Keratinocyte (primary cell): Measurements from ENCODE around the gene PSG2. TPM values are rescaled to one million over a fixed set of nuclear protein-coding genes. Genes with fewer than 3 reads are reported as not detected.
"Not testable (repeated sequence)": the region's sequence is repeated elsewhere in the genome, so short reads cannot be mapped to it uniquely, and the experiment has no call there.

Experiments
- DNase-seq: peaks from one replicate; pipeline ENCODE4 v3.0.0-alpha.2; 2011; ENCODE audit warnings: low read depth, missing footprints, low spot score
- FAIRE-seq: peaks from 2 replicates; lab custom pipeline; 2011; peaks lifted over from hg19 to GRCh38; lab: Jason Lieb, UNC
- H2AFZ ChIP-seq: 2 replicates; pipeline ENCODE4 v1.6.0; 2012; ENCODE audit warnings: low read length, control low read depth, inconsistent platforms; ENCODE audit not compliant: control insufficient read depth
- H3K27ac ChIP-seq: 2 replicates; pipeline ENCODE4 v1.5.1; 2011; ENCODE audit warnings: low read length; ENCODE audit not compliant: control insufficient read depth, insufficient read depth
- H3K27me3 ChIP-seq: 3 replicates; pipeline ENCODE4 v1.6.0; 2011; ENCODE audit warnings: low read length; ENCODE audit not compliant: control insufficient read depth, insufficient read depth; ENCODE audit errors: extremely low read depth
- H3K36me3 ChIP-seq, 2 experiments: 2 replicates in 1 of 2; 3 replicates in 1 of 2; pipeline ENCODE4 v1.5.1; 2011; ENCODE audit warnings: low read length in 2 of 2, mild to moderate bottlenecking in 1 of 2; ENCODE audit not compliant: control insufficient read depth in 2 of 2, insufficient read depth in 2 of 2; ENCODE audit errors: extremely low read depth in 1 of 2
- H3K4me1 ChIP-seq: 3 replicates; pipeline ENCODE4 v1.5.1; 2011; ENCODE audit warnings: low read length; ENCODE audit not compliant: control insufficient read depth, insufficient read depth; ENCODE audit errors: extremely low read depth
- H3K4me2 ChIP-seq: 3 replicates; pipeline ENCODE4 v1.6.0; 2011; ENCODE audit warnings: low read depth, low read length; ENCODE audit not compliant: control insufficient read depth, insufficient read depth; ENCODE audit errors: extremely low read depth
- H3K4me3 ChIP-seq, 3 experiments: fragments of 200-600 bp in 1 of 3; sonication (generic) in 1 of 3; 2 replicates in 2 of 3; 3 replicates in 1 of 3; pipeline ENCODE4 v1.5.1; 2011 to 2016; ENCODE audit warnings: low read length in 3 of 3, mild to moderate bottlenecking in 3 of 3, control low read depth in 2 of 3, inconsistent platforms in 1 of 3, low read depth in 1 of 3, mixed read lengths in 1 of 3, mixed run types in 1 of 3, moderate library complexity in 1 of 3; ENCODE audit not compliant: control insufficient read depth in 2 of 3, insufficient read depth in 2 of 3; ENCODE audit errors: extremely low read depth in 1 of 3
- H3K79me2 ChIP-seq: 2 replicates; pipeline ENCODE4 v1.6.0; 2012; ENCODE audit warnings: low read length; ENCODE audit not compliant: control insufficient read depth, insufficient read depth
- H3K9ac ChIP-seq: 3 replicates; pipeline ENCODE4 v1.6.0; 2011; ENCODE audit warnings: low read length; ENCODE audit not compliant: control insufficient read depth, insufficient read depth; ENCODE audit errors: extremely low read depth
- H3K9me1 ChIP-seq: 3 replicates; pipeline ENCODE4 v1.6.0; 2011; ENCODE audit warnings: low read length; ENCODE audit not compliant: control insufficient read depth, insufficient read depth; ENCODE audit errors: extremely low read depth
- H3K9me3 ChIP-seq: 2 replicates; pipeline ENCODE4 v1.5.1; 2012; ENCODE audit warnings: low read depth, low read length; ENCODE audit not compliant: control insufficient read depth
- H4K20me1 ChIP-seq: 3 replicates; pipeline ENCODE4 v1.6.0; 2011; ENCODE audit warnings: low read length; ENCODE audit not compliant: control insufficient read depth, insufficient read depth; ENCODE audit errors: extremely low read depth
- CTCF ChIP-seq, 3 experiments: IDR thresholded peaks in 1 of 3; conservative IDR thresholded peaks in 1 of 3; optimal IDR thresholded peaks in 1 of 3; 2 replicates in 2 of 3; 3 replicates in 1 of 3; pipeline versions ENCODE3 to v1.5.1; 2011; ENCODE audit warnings: low read length in 3 of 3, mild to moderate bottlenecking in 3 of 3, moderate library complexity in 2 of 3, control low read depth in 1 of 3, inconsistent platforms in 1 of 3; ENCODE audit not compliant: insufficient read depth in 2 of 3; ENCODE audit errors: extremely low read depth in 1 of 3
- dilution Hi-C: fragments of 300-500 bp; cut with MboI; formaldehyde crosslinking; loops from one replicate; pipeline ENCODE4 v1.7.0; 2020; ENCODE audit warnings: low sequenced_read_pairs; ENCODE audit not compliant: extremely low pct_ligation_motif_present
- polyA plus RNA-seq, 5 experiments: library from polyadenylated mRNA; depleted of rRNA in 3 of 5; stranded (reverse) in 3 of 5; stranded (forward) in 1 of 5; unstranded in 1 of 5; fragments of >200 nt; gene quantifications; 1 replicate in 1 of 5; 2 replicates in 3 of 5; 3 replicates in 1 of 5; pipeline versions ENCODE4 v1.2.1 to v1.2.3, GENCODE V29; 2011 to 2012; ENCODE audit warnings: missing spikeins in 2 of 5, low read depth in 1 of 5, low replicate concordance in 1 of 5

Gene PSG2
- polyA plus RNA-seq, 1 donor (not counting 4 experiments of a cell fraction or from before 2014, with no cell fraction given): 0.09 TPM

- H2AFZ ChIP-seq, H3K9me3 ChIP-seq, H3K9me1 ChIP-seq, H4K20me1 ChIP-seq, H3K79me2 ChIP-seq, H3K27me3 ChIP-seq, H3K36me3 ChIP-seq, dilution Hi-C loops: not testable (repeated sequence)
- peak overlapping the region; percentile 40 for H3K9ac ChIP-seq
- peaks cover 21% of the 10 kb centered on the region for H3K4me1 ChIP-seq
- H3K4me3 ChIP-seq: peak overlapping the region in 1 of 3 experiments; percentile 36
- peak overlapping the region; percentile 84 for H3K27ac ChIP-seq
- FAIRE-seq (peak; percentile 69), DNase-seq (peak; percentile 79)
- peak overlapping the region; percentile 57 for H3K4me2 ChIP-seq
These were observed 60.9 kb downstream of the PSG2 start for GRCh38 chr19:43021629-43022028.

GRCh38 chr19:43019588-43019987, 62.9 kb downstream of the PSG2 start:
- H3K9me1 ChIP-seq, H3K4me3 ChIP-seq, H3K79me2 ChIP-seq, H3K36me3 ChIP-seq, H4K20me1 ChIP-seq, FAIRE-seq, H2AFZ ChIP-seq, H3K27ac ChIP-seq, H3K9ac ChIP-seq, H3K9me3 ChIP-seq, H3K4me2 ChIP-seq, dilution Hi-C loops, H3K27me3 ChIP-seq: not testable (repeated sequence)
- DNase-seq: peak; percentile 7
- peaks cover 21% of the 10 kb centered on the region for H3K4me1 ChIP-seq
- TF ChIP-seq CTCF (optimal IDR thresholded peaks at IDR 0.05 in 1 of 3, IDR thresholded peaks at IDR 0.05 in 1 of 3, conservative IDR thresholded peaks at IDR 0.05 in 1 of 3; ENCODE audit: extremely low read depth in 1 of 3, insufficient read depth in 2 of 3, low read length in 3 of 3): peak; percentile 19 to 38 (median 30)

Other genes starting within 250 kb of the PSG2 start
- 0.24 to 0.28 TPM (median 0.27 TPM) in 3 replicates for gene PSG1, start 203.0 kb downstream of the PSG2 start, polyA plus RNA-seq
- gene PSG6, start 164.8 kb downstream of the PSG2 start, polyA plus RNA-seq: 0.40 to 0.82 TPM (median 0.45 TPM) in 3 replicates
- gene PSG7, start 145.5 kb downstream of the PSG2 start, polyA plus RNA-seq: 0.04 TPM in 1 of 3 replicates, not detected in the others
- 0.03 TPM in 1 of 3 replicates, not detected in the others for gene PSG11, start 56.2 kb downstream of the PSG2 start, polyA plus RNA-seq
- gene PSG5, start 103.8 kb upstream of the PSG2 start, polyA plus RNA-seq: 5.2 to 10.2 TPM (median 7.8 TPM) in 3 replicates
- gene PSG4, start 122.9 kb upstream of the PSG2 start, polyA plus RNA-seq: 0.10 to 0.27 TPM (median 0.15 TPM) in 3 replicates
- gene PSG9, start 186.8 kb upstream of the PSG2 start, polyA plus RNA-seq: 0.10 to 0.22 TPM (median 0.14 TPM) in 3 replicates